Kidney tubule cell (primary cell): ENCODE measurements around the gene CDH4.

Source experiments
- DNase-seq: peaks from one replicate; pipeline ENCODE4 v3.0.0-alpha.2; 2018; ENCODE audit warnings: low spot score

CDH4 gene

GRCh38 chr20:61693055-61693600 lies 441.1 kb downstream of the CDH4 start:
- no peak for DNase-seq

GRCh38 chr20:61694682-61695081 lies 442.6 kb downstream of the CDH4 start:
- no peak for DNase-seq

GRCh38 chr20:61695741-61696140 lies 443.7 kb downstream of the CDH4 start:
- DNase-seq, result no peak

GRCh38 chr20:61696181-61696735 lies 444.2 kb downstream of the CDH4 start:
- DNase-seq, result no peak

- DNase-seq, result no peak
Measured at GRCh38 chr20:61697666-61698597, 445.9 kb downstream of the CDH4 start.

GRCh38 chr20:61698598-61699494 lies 446.8 kb downstream of the CDH4 start:
- DNase-seq, result no peak

- no peak for DNase-seq
Measured at GRCh38 chr20:61699495-61700374, 447.7 kb downstream of the CDH4 start.

- DNase-seq, result no peak
Measured at GRCh38 chr20:61700595-61701140, 448.6 kb downstream of the CDH4 start.

- DNase-seq, result no peak
Measured at GRCh38 chr20:61701401-61701800, 449.3 kb downstream of the CDH4 start.

GRCh38 chr20:61701802-61702201 lies 449.7 kb downstream of the CDH4 start:
- no peak for DNase-seq

- DNase-seq, result no peak
Measured at GRCh38 chr20:61702246-61702645, 450.2 kb downstream of the CDH4 start.

- DNase-seq, result no peak
Measured at GRCh38 chr20:61704661-61705060, 452.6 kb downstream of the CDH4 start.

GRCh38 chr20:61705386-61706258 lies 453.6 kb downstream of the CDH4 start:
- no peak for DNase-seq

- no peak for DNase-seq
Measured at GRCh38 chr20:61706259-61706961, 454.3 kb downstream of the CDH4 start.

- DNase-seq, result no peak
Measured at GRCh38 chr20:61708891-61709290, 456.8 kb downstream of the CDH4 start.

- no peak for DNase-seq
Measured at GRCh38 chr20:61710108-61710507, 458.0 kb downstream of the CDH4 start.

GRCh38 chr20:61712688-61713087 lies 460.6 kb downstream of the CDH4 start:
- DNase-seq, result no peak

- no peak for DNase-seq
Measured at GRCh38 chr20:61718361-61719005, 466.4 kb downstream of the CDH4 start.
